WTC11 (cell line): ENCODE data around the gene ALPI.

Source experiments
- CREB1 ChIP-seq: sonication (generic); formaldehyde crosslinking; IDR thresholded peaks from 2 replicates; pipeline ENCODE4 v1.8.0; 2023; ENCODE audit warnings: mild to moderate bottlenecking, missing genetic modification reagents
- CTCF ChIP-seq: fragments of 200-600 bp; IDR thresholded peaks from 2 replicates; pipeline ENCODE4 v1.8.0; 2022; ENCODE audit warnings: antibody characterized with exemption
- E2F1 ChIP-seq: sonication (generic); formaldehyde crosslinking; IDR thresholded peaks from 2 replicates; pipeline ENCODE4 v1.8.0; 2022; ENCODE audit warnings: mild to moderate bottlenecking, missing genetic modification reagents
- ESRRA ChIP-seq: sonication (generic); formaldehyde crosslinking; IDR thresholded peaks from 2 replicates; pipeline ENCODE4 v1.8.1; 2022; ENCODE audit warnings: mild to moderate bottlenecking, missing genetic modification reagents, borderline replicate concordance
- ETV6 ChIP-seq: sonication (generic); formaldehyde crosslinking; IDR thresholded peaks from 2 replicates; pipeline ENCODE4 v1.8.1; 2022; ENCODE audit warnings: mild to moderate bottlenecking, missing genetic modification reagents
- HMGXB4 ChIP-seq: sonication (generic); formaldehyde crosslinking; IDR thresholded peaks from 2 replicates; pipeline ENCODE4 v1.8.1; 2023; ENCODE audit warnings: mild to moderate bottlenecking, moderate library complexity, missing genetic modification reagents
- JUN ChIP-seq: sonication (generic); formaldehyde crosslinking; IDR thresholded peaks from 2 replicates; pipeline ENCODE4 v1.8.0; 2023; ENCODE audit warnings: mild to moderate bottlenecking, missing genetic modification reagents
- MAX ChIP-seq: sonication (generic); formaldehyde crosslinking; IDR thresholded peaks from 2 replicates; pipeline ENCODE4 v1.8.0; 2022; ENCODE audit warnings: mild to moderate bottlenecking, missing genetic modification reagents
- MYBL2 ChIP-seq: sonication (generic); formaldehyde crosslinking; IDR thresholded peaks from 2 replicates; pipeline ENCODE4 v1.8.1; 2023; ENCODE audit warnings: mild to moderate bottlenecking, moderate library complexity, missing genetic modification reagents
- NR2C2 ChIP-seq: sonication (generic); formaldehyde crosslinking; IDR thresholded peaks from 2 replicates; pipeline ENCODE4 v1.8.0; 2022; ENCODE audit warnings: mild to moderate bottlenecking, missing genetic modification reagents
- SP1 ChIP-seq: sonication (generic); formaldehyde crosslinking; conservative IDR thresholded peaks from 2 replicates; pipeline ENCODE4 v1.8.1; 2022; ENCODE audit warnings: missing genetic modification reagents
- STAT6 ChIP-seq: sonication (generic); formaldehyde crosslinking; conservative IDR thresholded peaks from 2 replicates; pipeline ENCODE4 v1.8.1; 2023; ENCODE audit warnings: mild to moderate bottlenecking, low read depth, missing genetic modification reagents, moderate library complexity
- ZNF512 ChIP-seq: sonication (generic); formaldehyde crosslinking; IDR thresholded peaks from 2 replicates; pipeline ENCODE4 v1.8.1; 2022; ENCODE audit warnings: missing genetic modification reagents, borderline replicate concordance

- TF ChIP-seq CTCF (no peak), MAX (CRISPR knock-in tag) (no peak), NR2C2 (CRISPR knock-in tag) (no peak), ESRRA (CRISPR knock-in tag) (no peak), SP1 (no peak), ETV6 (CRISPR knock-in tag) (no peak), STAT6 (CRISPR knock-in tag) (no peak), E2F1 (CRISPR knock-in tag) (no peak), JUN (CRISPR knock-in tag) (no peak), CREB1 (CRISPR knock-in tag) (no peak), HMGXB4 (CRISPR knock-in tag) (no peak), ZNF512 (no peak), MYBL2 (CRISPR knock-in tag) (no peak)
Measured at GRCh38 chr2:232457121-232458011, 1.4 kb downstream of the ALPI start.
